ENCODE data around the gene NRN1. TPM values are rescaled to one million over a fixed set of nuclear protein-coding genes. Genes with fewer than 3 reads are reported as not detected.
A peak's percentile ranks its signal among the peaks of the same experiment; 100 is the strongest.

NRN1 gene
- total RNA-seq, 3 donors from 2014 or later (not counting 1 experiment from before 2014, with no cell fraction given): not detected

DNA sequence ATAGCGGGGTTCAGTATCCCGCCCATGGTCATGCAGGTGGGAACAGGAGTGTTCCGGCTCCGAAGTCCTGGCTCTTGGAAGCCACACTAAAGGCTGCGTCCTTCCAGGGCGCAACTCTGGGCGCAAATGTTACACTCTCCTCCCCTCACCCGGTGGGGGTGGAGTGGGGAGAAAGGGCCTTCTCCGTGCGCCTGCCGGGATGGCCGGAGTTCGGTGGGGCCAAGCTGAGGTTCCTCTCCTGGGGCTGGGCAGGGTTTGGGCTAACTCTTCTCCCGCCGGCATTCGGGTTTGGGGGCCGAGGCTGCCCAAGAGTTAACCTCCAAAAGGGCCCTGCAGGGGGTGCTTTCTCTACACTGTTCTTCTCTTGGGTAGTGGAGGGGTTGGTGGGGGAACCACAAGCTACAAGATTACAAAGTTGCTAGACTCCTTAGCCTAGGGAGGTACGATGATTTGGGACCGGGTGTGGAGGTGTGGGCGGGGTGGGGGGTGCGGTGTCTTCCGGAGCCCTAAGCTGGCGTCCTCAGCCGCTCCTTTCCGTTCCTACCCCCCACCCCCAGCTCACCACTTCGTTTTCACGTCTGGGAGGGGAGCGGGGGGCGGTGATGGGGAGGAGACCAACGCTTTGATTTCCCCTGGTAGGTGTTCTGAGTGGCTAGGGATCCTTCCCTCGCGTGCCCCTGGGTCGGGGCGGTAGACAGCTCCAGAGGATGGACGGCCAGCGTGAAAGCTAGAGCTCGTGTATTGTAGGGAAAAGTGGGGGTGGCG, 12.3 kb downstream of the NRN1 start:
- Mint-ChIP-seq H3K4me1 (peaks cover 42 to 49% of the 10 kb centered on the region in 2 donors), H3K9me3 (no peaks in the 10 kb centered on the region), H3K27ac (no peak overlapping the region), H3K27me3 (ENCODE audit: low read depth in 2 of 2) (peaks cover 74 to 93% of the 10 kb centered on the region in 2 donors), H3K36me3 (no peaks in the 10 kb centered on the region), H3K4me3 (peak overlapping the region; percentile 82)
- ATAC-seq (peak in 1 of 3 donors; percentile 48), DNase-seq (peak in 1 of 2 donors; percentile 20)
- WGBS (ENCODE audit: insufficient coverage): 16% methylated on average over 24 of the region's 38 CpGs
- Histone ChIP-seq H3K36me3 (ENCODE audit: control insufficient read depth, insufficient read depth, low read length) (no peaks in the 10 kb centered on the region), H3K27ac (ENCODE audit: low read length) (no peak overlapping the region), H3K4me1 (ENCODE audit: control insufficient read depth, insufficient read depth, low read length) (peaks cover 52% of the 10 kb centered on the region), H3K27me3 (ENCODE audit: control insufficient read depth, insufficient read depth, low read length) (peaks cover 74% of the 10 kb centered on the region), H3K9me3 (ENCODE audit: control insufficient read depth, insufficient read depth, low read length) (peaks cover 20% of the 10 kb centered on the region), H3K4me3 (ENCODE audit: low read length) (no peak overlapping the region)
- TF ChIP-seq, protein P1, sequence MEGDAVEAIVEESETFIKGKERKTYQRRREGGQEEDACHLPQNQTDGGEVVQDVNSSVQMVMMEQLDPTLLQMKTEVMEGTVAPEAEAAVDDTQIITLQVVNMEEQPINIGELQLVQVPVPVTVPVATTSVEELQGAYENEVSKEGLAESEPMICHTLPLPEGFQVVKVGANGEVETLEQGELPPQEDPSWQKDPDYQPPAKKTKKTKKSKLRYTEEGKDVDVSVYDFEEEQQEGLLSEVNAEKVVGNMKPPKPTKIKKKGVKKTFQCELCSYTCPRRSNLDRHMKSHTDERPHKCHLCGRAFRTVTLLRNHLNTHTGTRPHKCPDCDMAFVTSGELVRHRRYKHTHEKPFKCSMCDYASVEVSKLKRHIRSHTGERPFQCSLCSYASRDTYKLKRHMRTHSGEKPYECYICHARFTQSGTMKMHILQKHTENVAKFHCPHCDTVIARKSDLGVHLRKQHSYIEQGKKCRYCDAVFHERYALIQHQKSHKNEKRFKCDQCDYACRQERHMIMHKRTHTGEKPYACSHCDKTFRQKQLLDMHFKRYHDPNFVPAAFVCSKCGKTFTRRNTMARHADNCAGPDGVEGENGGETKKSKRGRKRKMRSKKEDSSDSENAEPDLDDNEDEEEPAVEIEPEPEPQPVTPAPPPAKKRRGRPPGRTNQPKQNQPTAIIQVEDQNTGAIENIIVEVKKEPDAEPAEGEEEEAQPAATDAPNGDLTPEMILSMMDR (IDR thresholded peaks at IDR 0.05): no peak
- intact Hi-C loops (cut with micrococcal nuclease): no loop called here

DNA sequence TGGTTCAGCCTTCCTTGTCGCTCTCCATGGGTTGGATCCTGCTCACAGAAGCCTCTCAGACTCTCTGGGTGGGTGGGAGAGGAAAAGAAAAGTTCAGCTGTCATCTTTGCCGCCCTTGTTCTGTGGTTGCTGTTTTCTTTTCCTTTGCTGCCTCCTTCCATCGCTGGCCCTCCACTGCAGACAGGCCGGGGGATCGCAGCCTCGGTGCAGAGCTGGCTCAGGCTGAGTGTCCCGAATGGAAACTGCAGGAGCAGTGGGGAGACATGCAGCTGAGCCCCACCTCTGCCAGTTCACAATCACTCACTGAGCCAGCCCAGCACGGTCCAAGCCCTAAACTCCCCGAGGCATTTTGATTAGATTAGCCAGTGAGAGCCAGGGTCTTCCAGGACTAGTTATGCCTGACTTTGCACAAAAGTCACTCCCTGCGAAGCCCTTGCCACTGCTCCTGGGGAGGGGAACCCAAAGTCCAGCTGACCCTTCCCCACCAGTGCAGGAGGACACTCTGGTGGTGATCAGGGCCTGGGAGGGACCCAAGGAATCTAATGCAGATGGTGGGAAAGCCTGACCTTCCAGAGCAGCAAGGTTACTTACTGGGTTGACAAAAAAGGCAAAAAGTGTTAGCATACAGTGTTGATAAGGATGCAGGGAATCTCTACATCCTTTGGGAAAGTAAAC, 14.0 kb downstream of the NRN1 start:
- no peak overlapping the region for H3K27ac Mint-ChIP-seq
- TF ChIP-seq, protein P1 (IDR thresholded peaks at IDR 0.05): no peak
- H3K4me1 Mint-ChIP-seq: peaks cover 27 to 32% of the 10 kb centered on the region in 2 donors
- 28% methylated on average over 10 of the region's 10 CpGs for WGBS (ENCODE audit: insufficient coverage)
- DNase-seq: no peak
- H3K27ac ChIP-seq (ENCODE audit: low read length): no peak overlapping the region
- no peaks in the 10 kb centered on the region for H3K36me3 Mint-ChIP-seq
- H3K4me3 ChIP-seq (ENCODE audit: low read length): no peak overlapping the region
- peaks cover 16% of the 10 kb centered on the region for H3K9me3 ChIP-seq (ENCODE audit: control insufficient read depth, insufficient read depth, low read length)
- H3K4me3 Mint-ChIP-seq: no peak overlapping the region
- peaks cover 36% of the 10 kb centered on the region for H3K4me1 ChIP-seq (ENCODE audit: control insufficient read depth, insufficient read depth, low read length)
- peaks cover 61% of the 10 kb centered on the region for H3K27me3 ChIP-seq (ENCODE audit: control insufficient read depth, insufficient read depth, low read length)
- intact Hi-C loops (cut with micrococcal nuclease): no loop called here
- peaks cover 71 to 92% of the 10 kb centered on the region in 2 donors for H3K27me3 Mint-ChIP-seq (ENCODE audit: low read depth in 2 of 2)
- ATAC-seq: no peak
- no peaks in the 10 kb centered on the region for H3K9me3 Mint-ChIP-seq
- H3K36me3 ChIP-seq (ENCODE audit: control insufficient read depth, insufficient read depth, low read length): no peaks in the 10 kb centered on the region

DNA sequence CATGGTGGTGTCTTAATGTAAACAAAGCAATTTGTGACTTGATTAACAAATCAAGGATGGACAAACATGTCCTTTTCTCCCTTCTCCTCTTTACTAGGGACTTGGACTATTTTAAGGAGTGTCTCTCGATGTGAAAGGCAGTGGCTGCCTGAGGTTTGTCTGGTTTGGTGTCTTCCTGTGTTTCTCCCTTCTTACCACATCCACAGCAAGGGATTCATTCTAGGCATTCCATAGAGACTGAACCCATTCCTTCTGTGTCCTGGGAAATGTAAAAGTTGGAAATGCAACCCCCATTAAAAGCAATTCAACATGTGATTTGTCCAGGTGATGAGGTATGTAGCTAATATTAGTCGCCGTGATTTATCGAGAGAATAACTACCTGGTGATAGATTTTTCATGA, 15.9 kb downstream of the NRN1 start:
- intact Hi-C loops (cut with micrococcal nuclease): no loop called here
- Mint-ChIP-seq H3K4me3 (no peak overlapping the region), H3K36me3 (no peaks in the 10 kb centered on the region), H3K27me3 (ENCODE audit: low read depth in 2 of 2) (peaks cover 53 to 90% of the 10 kb centered on the region in 2 donors), H3K9me3 (no peaks in the 10 kb centered on the region), H3K27ac (no peak overlapping the region), H3K4me1 (peaks cover 11 to 13% of the 10 kb centered on the region in 2 donors)
- TF ChIP-seq, protein P1 (IDR thresholded peaks at IDR 0.05): no peak
- H3K9me3 ChIP-seq (ENCODE audit: control insufficient read depth, insufficient read depth, low read length): peaks cover 13% of the 10 kb centered on the region
- 90% methylated on average over 2 of the region's 4 CpGs for WGBS (ENCODE audit: insufficient coverage)
- no peaks in the 10 kb centered on the region for H3K36me3 ChIP-seq (ENCODE audit: control insufficient read depth, insufficient read depth, low read length)
- peaks cover 49% of the 10 kb centered on the region for H3K27me3 ChIP-seq (ENCODE audit: control insufficient read depth, insufficient read depth, low read length)
- DNase-seq (no peak), ATAC-seq (no peak)
- H3K4me1 ChIP-seq (ENCODE audit: control insufficient read depth, insufficient read depth, low read length): peaks cover 17% of the 10 kb centered on the region
- H3K4me3 ChIP-seq (ENCODE audit: low read length): no peak overlapping the region
- H3K27ac ChIP-seq (ENCODE audit: low read length): no peak overlapping the region

Data from natural killer cell (primary cell).